Hepatocyte (in vitro differentiated cells): Measurements from ENCODE around the gene LGALS8.

Experiments
- CTCF ChIP-seq: fragments of 200-600 bp; sonication (generic); IDR thresholded peaks from 2 replicates; pipeline ENCODE4 v1.5.1; 2016; ENCODE audit warnings: antibody characterized with exemption, mild to moderate bottlenecking; ENCODE audit not compliant: poor library complexity
- EZH2phosphoT487 ChIP-seq: fragments of 200-600 bp; sonication (generic); IDR thresholded peaks from one replicate; pipeline ENCODE4 v1.6.1; 2018; ENCODE audit warnings: antibody characterized with exemption, mild to moderate bottlenecking, low read depth, moderate library complexity; ENCODE audit not compliant: unreplicated experiment, severe bottlenecking

GRCh38 chr1:236520445-236521005 lies 3.3 kb upstream of the LGALS8 start:
- TF ChIP-seq CTCF: no peak
- no peak for TF ChIP-seq EZH2phosphoT487
